Measurements from ENCODE around the gene PDP2. TPM values are rescaled to one million over a fixed set of nuclear protein-coding genes. Genes with fewer than 3 reads are reported as not detected.
"Not testable (repeated sequence)": the region's sequence is repeated elsewhere in the genome, so short reads cannot be mapped to it uniquely, and the experiment has no call there.

The PDP2 gene
- total and polyA plus RNA-seq, 12 donors = 1.2 to 5.7 (median 3.5) TPM

DNA sequence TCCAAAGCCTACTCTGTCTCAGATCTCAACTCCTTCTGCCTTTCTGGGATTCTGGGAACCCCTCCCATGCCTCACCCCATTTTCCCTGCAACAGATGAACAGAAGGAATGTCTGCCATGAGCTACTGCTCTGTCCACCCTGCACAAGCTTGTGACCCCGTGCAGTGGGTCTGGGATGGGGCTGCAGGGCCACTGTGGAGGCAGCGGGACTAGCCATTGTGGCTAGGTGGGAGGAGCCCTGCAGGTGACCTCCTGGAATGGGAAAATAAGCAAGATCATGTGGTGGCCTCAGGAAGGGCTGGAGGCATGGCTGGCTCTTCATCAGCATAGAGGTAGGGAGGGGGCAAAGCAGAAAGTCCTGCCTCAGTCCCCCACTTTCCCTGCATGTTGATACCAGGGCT is 13.7 kb downstream of the PDP2 start:
- peaks cover 0 to 29% (median 11%) of the 10 kb centered on the region in 9 donors for H3K4me1 ChIP-seq
- DNase-seq (no peak), ATAC-seq (peak in 1 of 8 donors; percentile 2)
- intact Hi-C loops (cut with DNase I) = loop anchor here in 2 of 10 donors (2.0 to 10.0 kb wide), 2 partner anchors 61 kb away; no protein-coding TSS in a partner anchor
- H3K4me3 ChIP-seq = no peak overlapping the region
- WGBS, 2 donors = 60 to 78% methylated on average over 2 of the region's 2 CpGs
- no peaks in the 10 kb centered on the region for H3K27me3 ChIP-seq
- no peak for TF ChIP-seq CTCF (IDR thresholded peaks at IDR 0.05)
- H3K9me3 ChIP-seq = no peaks in the 10 kb centered on the region
- H3K36me3 ChIP-seq = peaks cover 0 to 7% (median 0%) of the 10 kb centered on the region in 9 donors
- H3K27ac ChIP-seq = no peak overlapping the region

DNA sequence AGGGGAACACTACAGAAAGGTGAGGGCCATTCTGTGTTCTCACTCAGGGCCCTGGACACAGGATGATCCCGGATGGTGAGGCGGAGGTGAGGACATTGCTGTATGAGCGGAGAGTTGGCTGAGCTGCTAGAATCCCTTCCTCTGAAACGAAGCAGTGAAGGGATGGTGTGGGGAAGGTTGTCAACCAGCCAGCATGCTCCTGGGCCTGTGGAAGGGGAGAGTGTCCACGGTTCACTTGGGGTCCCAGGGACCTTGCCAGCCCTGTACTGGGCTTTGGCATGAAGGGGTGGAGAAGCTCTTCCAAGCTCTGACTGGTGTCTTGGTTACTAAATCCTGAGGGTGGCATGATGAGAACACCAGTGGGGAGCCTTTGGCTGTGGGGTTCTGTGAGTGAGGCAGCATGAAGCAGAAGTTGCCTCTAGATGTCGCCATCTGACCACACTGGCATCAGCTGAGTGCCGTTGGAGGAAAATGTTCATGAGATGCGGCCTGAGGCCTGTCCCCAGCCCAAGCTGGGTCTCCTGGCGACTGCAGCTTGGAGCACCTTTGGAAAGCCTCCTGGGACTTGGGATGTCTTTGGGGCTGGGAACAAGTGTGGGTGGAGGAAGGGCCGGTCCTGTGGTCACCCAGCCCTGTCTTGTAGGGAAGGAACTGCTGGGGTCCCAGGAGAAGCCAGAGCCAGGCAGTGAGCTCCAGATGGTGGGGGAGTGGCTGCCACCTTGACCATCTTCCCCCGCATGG is 14.8 kb downstream of the PDP2 start:
- WGBS, 2 donors = 36 to 40% methylated on average over 11 of the region's 11 CpGs
- Histone ChIP-seq H3K9me3 (no peaks in the 10 kb centered on the region), H3K36me3 (peaks cover 0 to 7% (median 0%) of the 10 kb centered on the region in 9 donors), H3K27me3 (no peaks in the 10 kb centered on the region), H3K27ac (peak overlapping the region in 4 of 10 donors; percentile 29 to 61 (median 48)), H3K4me1 (peaks cover 8 to 39% (median 22%) of the 10 kb centered on the region in 9 donors), H3K4me3 (no peak overlapping the region)
- TF ChIP-seq CTCF (IDR thresholded peaks at IDR 0.05) = peak; percentile 62 to 86 (median 83)
- peak; percentile 48 to 71 for DNase-seq
- peak; percentile 66 to 81 (median 78) for ATAC-seq
- intact Hi-C loops (cut with DNase I) = loop anchor here in 6 of 10 donors (2.0 to 10.0 kb wide), 4 partner anchors 37 to 60 kb away; partner anchors contain the start of gene CIAO2B (in 3 of the 6)

- Histone ChIP-seq H3K27ac (peak overlapping the region in 4 of 10 donors; percentile 29 to 61 (median 48)), H3K4me3 (no peak overlapping the region), H3K9me3 (no peaks in the 10 kb centered on the region), H3K4me1 (peaks cover 12 to 44% (median 27%) of the 10 kb centered on the region in 9 donors), H3K36me3 (peaks cover 0 to 7% (median 0%) of the 10 kb centered on the region in 9 donors), H3K27me3 (no peaks in the 10 kb centered on the region)
- 63 to 68% methylated on average over 5 of the region's 5 CpGs for WGBS, 2 donors
- no peak for DNase-seq
- intact Hi-C loops (cut with DNase I) = loop anchor here in 6 of 10 donors (2.0 to 10.0 kb wide), 4 partner anchors 37 to 59 kb away; partner anchors contain the start of gene CIAO2B (in 3 of the 6)
- ATAC-seq = no peak
- TF ChIP-seq CTCF (IDR thresholded peaks at IDR 0.05) = no peak
Observed at GRCh38 chr16:66895689-66895979, 15.3 kb downstream of the PDP2 start.

DNA sequence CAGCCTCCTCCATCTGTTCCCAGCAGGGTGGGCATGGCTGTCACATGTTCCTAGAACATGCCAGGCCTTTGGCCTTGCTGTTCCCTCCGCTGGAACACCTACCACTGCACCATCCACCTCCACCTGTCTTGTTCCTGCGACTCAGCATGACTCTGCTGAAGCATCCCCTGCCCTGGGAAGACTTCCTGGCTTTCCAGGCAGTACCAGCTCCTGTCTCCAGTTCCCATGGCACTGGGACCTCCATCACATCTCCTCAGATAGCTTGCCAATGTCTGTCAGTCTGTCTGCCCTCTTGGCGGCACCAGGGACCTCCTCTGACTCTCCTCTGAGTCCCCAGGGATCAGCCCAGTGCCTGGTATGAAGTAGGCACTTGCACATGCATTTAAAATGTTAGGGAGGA is 15.7 kb downstream of the PDP2 start:
- Histone ChIP-seq H3K9me3 (no peaks in the 10 kb centered on the region), H3K27me3 (no peaks in the 10 kb centered on the region), H3K36me3 (peaks cover 0 to 3% (median 0%) of the 10 kb centered on the region in 9 donors), H3K4me3 (no peak overlapping the region), H3K4me1 (peaks cover 12 to 48% (median 31%) of the 10 kb centered on the region in 9 donors), H3K27ac (peak overlapping the region in 2 of 10 donors; percentile 41 to 61)
- intact Hi-C loops (cut with DNase I) = loop anchor here in 7 of 10 donors (2.0 to 10.0 kb wide), 5 partner anchors 33 to 59 kb away; partner anchors contain the start of gene CIAO2B (in 3 of the 7)
- DNase-seq = no peak
- WGBS, 2 donors = 90 to 93% methylated on average over 3 of the region's 3 CpGs
- TF ChIP-seq CTCF (IDR thresholded peaks at IDR 0.05) = no peak
- ATAC-seq = no peak

- H3K36me3 ChIP-seq, H3K4me3 ChIP-seq, H3K27me3 ChIP-seq, ATAC-seq, H3K9me3 ChIP-seq, DNase-seq, H3K27ac ChIP-seq: not testable (repeated sequence)
- peaks cover 16 to 55% (median 37%) of the 10 kb centered on the region in 9 donors for H3K4me1 ChIP-seq
- intact Hi-C loops (cut with DNase I) = loop anchor here in 6 of 10 donors (2.0 to 10.0 kb wide), 4 partner anchors 32 to 58 kb away; partner anchors contain the start of gene CIAO2B (in 3 of the 6)
- 83 to 85% methylated on average over 5 of the region's 5 CpGs for WGBS, 2 donors
Observed at GRCh38 chr16:66896682-66897081, 16.4 kb downstream of the PDP2 start.

All from heart right ventricle (tissue), 16 donors.